PC-3 (cell line): ENCODE data around the gene CRB3. TPM values are rescaled to one million over a fixed set of nuclear protein-coding genes. Genes with fewer than 3 reads are reported as not detected.

Experiments
- ATAC-seq: fragments of 200-7000 bp; cut with Tn5 transposase; 2 replicates; pipeline ENCODE4 v1.9.1; 2020; ENCODE audit warnings: mild to moderate bottlenecking, moderate library complexity
- BruUV-seq: library from RNA; stranded (reverse); fragments of 400-500 nt; replicated peaks from 2 replicates; lab custom pipeline; 2021; lab: Mats Ljungman, UMichigan
- CTCF ChIA-PET: fragments of 300-600 bp; sonication (Branson Sonifier 250); formaldehyde crosslinking; loops from one replicate; lab custom pipeline; 2022; ENCODE audit warnings: antibody characterized with exemption; lab: Charles Lee
- POLR2A ChIA-PET: fragments of 300-600 bp; sonication (Branson Sonifier 250); formaldehyde crosslinking; loops from one replicate; lab custom pipeline; 2022; ENCODE audit warnings: antibody characterized with exemption; ENCODE audit not compliant: unreplicated experiment; lab: Charles Lee
- DNase-seq: peaks from one replicate; pipeline ENCODE4 v3.0.0-alpha.2; 2015
- H2AFZ ChIP-seq: fragments of 300-600 bp; sonication (generic); 2 replicates; pipeline ENCODE4 v1.6.0; 2016; ENCODE audit warnings: antibody characterized with exemption, low read length
- H3F3A ChIP-seq: fragments of 300-600 bp; sonication (generic); one replicate; pipeline ENCODE4 v1.6.0; 2017; ENCODE audit warnings: antibody characterized with exemption, low read length, control low read depth, mild to moderate bottlenecking; ENCODE audit not compliant: unreplicated experiment
- H3K27ac ChIP-seq: fragments of 300-600 bp; sonication (generic); 2 replicates; pipeline ENCODE4 v1.5.1; 2016; ENCODE audit warnings: mild to moderate bottlenecking, low read length
- H3K27me3 ChIP-seq: fragments of 300-600 bp; sonication (generic); 2 replicates; pipeline ENCODE4 v1.6.1; 2016; ENCODE audit warnings: low read length, mixed read lengths
- H3K36me3 ChIP-seq: fragments of 300-600 bp; sonication (generic); 2 replicates; pipeline ENCODE4 v1.6.1; 2016; ENCODE audit warnings: low read depth, mixed run types, low read length, mixed read lengths
- H3K4me1 ChIP-seq: fragments of 300-600 bp; sonication (generic); 2 replicates; pipeline ENCODE4 v1.5.1; 2016; ENCODE audit warnings: low read length; ENCODE audit not compliant: insufficient read depth
- H3K4me2 ChIP-seq: fragments of 300-600 bp; sonication (generic); 2 replicates; pipeline ENCODE4 v1.6.0; 2016; ENCODE audit warnings: low read length
- H3K4me3 ChIP-seq: fragments of 300-600 bp; sonication (generic); 2 replicates; pipeline ENCODE4 v1.5.1; 2016; ENCODE audit warnings: mild to moderate bottlenecking, low read length, mixed read lengths
- H3K79me2 ChIP-seq: fragments of 300-600 bp; sonication (generic); 2 replicates; pipeline ENCODE4 v1.6.1; 2017; ENCODE audit warnings: low read length, mixed read lengths
- H3K9ac ChIP-seq: fragments of 300-600 bp; sonication (generic); 2 replicates; pipeline ENCODE4 v1.6.0; 2016; ENCODE audit warnings: mild to moderate bottlenecking, low read length
- H3K9me2 ChIP-seq: fragments of 300-600 bp; sonication (generic); replicated peaks from 2 replicates; pipeline ENCODE4 v1.6.1; 2016; ENCODE audit warnings: mixed run types, low read length, mixed read lengths
- H3K9me3 ChIP-seq: fragments of 300-600 bp; sonication (generic); 2 replicates; pipeline ENCODE4 v1.6.1; 2016; ENCODE audit warnings: low read length, mixed read lengths
- H4K20me1 ChIP-seq: fragments of 300-600 bp; sonication (generic); 2 replicates; pipeline ENCODE4 v1.6.1; 2016; ENCODE audit warnings: low read length, mixed read lengths
- CTCF ChIP-seq: fragments of 300-600 bp; sonication (generic); conservative IDR thresholded peaks from 2 replicates; pipeline ENCODE4 v1.5.1; 2017; ENCODE audit warnings: antibody characterized with exemption, low read depth, mild to moderate bottlenecking, low read length
- EZH2 ChIP-seq: fragments of 300-600 bp; sonication (generic); IDR thresholded peaks from one replicate; pipeline ENCODE4 v1.6.1; 2017; ENCODE audit warnings: antibody characterized with exemption, mild to moderate bottlenecking, low read length; ENCODE audit not compliant: unreplicated experiment
- EZH2phosphoT487 ChIP-seq: fragments of 300-600 bp; sonication (generic); IDR thresholded peaks from 2 replicates; pipeline ENCODE4 v1.6.1; 2018; ENCODE audit warnings: mild to moderate bottlenecking, antibody characterized with exemption, low read length, borderline replicate concordance
- intact Hi-C: fragments of 100-400 bp; cut with micrococcal nuclease; formaldehyde crosslinking; loops from 2 replicates; pipeline ENCODE4 v1.9.0; 2023
- microRNA-seq: library from miRNA; unstranded; fragments of <30 nt; microRNA quantifications from one replicate; pipeline ENCODE4 v1.1.0, GENCODE V29; 2020; ENCODE audit not compliant: unreplicated experiment
- total RNA-seq: library from RNA; depleted of rRNA; stranded (reverse); fragments of >200 nt; gene quantifications from 2 replicates; pipeline ENCODE4 v1.2.3, GENCODE V29; 2014; rRNA removed

Gene CRB3
- total RNA-seq, 1 experiment from 2014 or later = 71.3 TPM

GRCh38 chr19:6516018-6516658 is 52.1 kb downstream of the CRB3 start:
- H3K27ac ChIP-seq = no peak overlapping the region
- no peaks in the 10 kb centered on the region for H3K27me3 ChIP-seq
- no peaks in the 10 kb centered on the region for H3K9me2 ChIP-seq
- H3K36me3 ChIP-seq = no peaks in the 10 kb centered on the region
- ChIA-PET POLR2A (interaction anchor here (0.7 kb wide), 1 partner anchor 612 kb away, joined by 4 read pairs; no protein-coding TSS in a partner anchor), CTCF (interaction anchor here (0.5 to 1.2 kb wide), 14 partner anchors 13 to 619 kb away, joined by 3 to 8 read pairs (median 4); partner anchors contain the start of genes GPR108 and TNFSF9)
- H4K20me1 ChIP-seq = no peaks in the 10 kb centered on the region
- H3K79me2 ChIP-seq = no peaks in the 10 kb centered on the region
- H3K4me2 ChIP-seq = peak overlapping the region; percentile 96
- no peaks in the 10 kb centered on the region for H3F3A ChIP-seq
- intact Hi-C loops = loop anchor here (1.0 to 2.0 kb wide), 5 partner anchors 56 to 347 kb away; partner anchors contain the start of gene GPR108
- H3K4me1 ChIP-seq = peaks cover 15% of the 10 kb centered on the region
- peak overlapping the region; percentile 62 for H3K9ac ChIP-seq
- no peak for TF ChIP-seq CTCF
- TF ChIP-seq EZH2 = no peak
- no peak for TF ChIP-seq EZH2phosphoT487
- H3K9me3 ChIP-seq = no peaks in the 10 kb centered on the region
- no TSS peak for BruUV-seq
- ATAC-seq = peak; percentile 81
- DNase-seq = peak; percentile 97
- peak overlapping the region; percentile 94 for H2AFZ ChIP-seq
- H3K4me3 ChIP-seq = peak overlapping the region; percentile 74

Small RNA genes within 50 kb of the gene (microRNA-seq; reads per million reads assigned to microRNA genes)
- 17.8 reads per million, percentile 43 among the genes with 10 or more reads in this experiment for gene MIR3940

Other genes with a start within 250 kb of the CRB3 start
- 29.0 and 36.5 TPM in 2 replicates for gene MLLT1, start 184.3 kb upstream of the CRB3 start, total RNA-seq
- not detected in 2 replicates for gene ACER1, start 130.7 kb upstream of the CRB3 start, total RNA-seq
- gene CLPP, start 102.7 kb upstream of the CRB3 start, total RNA-seq = 215 and 259 TPM in 2 replicates
- 68.4 and 81.1 TPM in 2 replicates for gene ALKBH7, start 91.5 kb upstream of the CRB3 start, total RNA-seq
- 2.4 and 3.1 TPM in 2 replicates for gene PSPN, start 88.3 kb upstream of the CRB3 start, total RNA-seq
- gene GTF2F1, start 71.1 kb upstream of the CRB3 start, total RNA-seq = 89.4 and 114 TPM in 2 replicates
- gene KHSRP, start 39.5 kb upstream of the CRB3 start, total RNA-seq = 373 and 518 TPM in 2 replicates
- 0.26 TPM in 1 of 2 replicates, not detected in the other for gene SLC25A41, start 30.5 kb upstream of the CRB3 start, total RNA-seq
- gene SLC25A23, start 4.5 kb upstream of the CRB3 start, total RNA-seq = 61.4 and 80.0 TPM in 2 replicates
- not detected in 2 replicates for gene DENND1C, start 17.5 kb downstream of the CRB3 start, total RNA-seq
- gene TUBB4A, start 38.0 kb downstream of the CRB3 start, total RNA-seq = 4.6 and 6.0 TPM in 2 replicates
- 9.6 and 12.5 TPM in 2 replicates for gene TNFSF9, start 66.8 kb downstream of the CRB3 start, total RNA-seq
- gene CD70, start 126.9 kb downstream of the CRB3 start, total RNA-seq = 2.3 and 2.6 TPM in 2 replicates
- not detected in 2 replicates for gene TNFSF14, start 205.9 kb downstream of the CRB3 start, total RNA-seq